ENCODE data around the gene MSI2.

DNA sequence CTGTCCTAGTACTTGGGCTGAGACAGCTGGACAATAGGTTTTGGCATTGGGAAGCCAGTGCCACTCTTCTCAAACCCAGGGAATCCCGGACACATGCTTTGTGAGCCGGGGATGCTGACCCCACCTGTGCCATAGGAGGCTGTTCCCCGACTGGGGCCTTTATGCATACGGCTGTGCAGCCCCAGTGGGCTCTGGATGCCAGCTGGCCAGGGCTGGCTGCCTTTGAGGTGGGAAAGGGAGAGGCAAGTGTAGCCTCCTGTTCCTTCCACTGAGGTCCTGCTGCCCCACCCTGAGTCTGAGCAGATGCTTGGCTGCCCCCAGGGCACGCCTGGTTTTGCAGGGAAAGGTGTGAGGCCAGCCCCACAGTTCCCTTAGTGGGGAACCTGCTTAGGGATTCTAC lies 383.1 kb downstream of the MSI2 start:
- TF ChIP-seq CTCF (IDR thresholded peaks at IDR 0.05) (no peak), EZH2 (IDR thresholded peaks at IDR 0.05; ENCODE audit: borderline replicate concordance, insufficient read depth, low read depth, low read length, poor library complexity, severe bottlenecking) (no peak)

Measured in B cell (primary cell).